Small intestine (tissue), 7 donors: Measurements from ENCODE around the gene FOXI1. TPM values are rescaled to one million over a fixed set of nuclear protein-coding genes. Genes with fewer than 3 reads are reported as not detected.

Experiments
- DNase-seq, 2 donors: peaks; one replicate each; pipeline versions ENCODE4 v3.0.0 to v3.0.0-alpha.2; 2013
- FAIRE-seq: peaks from 2 replicates; lab custom pipeline; 2012; peaks lifted over from hg19 to GRCh38; lab: Jason Lieb, UNC
- H3K27ac ChIP-seq, 3 donors: one replicate each; pipeline ENCODE4 v1.5.1; 2013; ENCODE audit warnings: low read length in 2 of 3, mild to moderate bottlenecking in 2 of 3, control low read depth in 1 of 3, inconsistent platforms in 1 of 3, low read depth in 1 of 3, moderate library complexity in 1 of 3
- H3K27me3 ChIP-seq, 3 donors: one replicate each; pipeline ENCODE4 v1.6.1; 2013; ENCODE audit warnings: low read length in 3 of 3, inconsistent platforms in 1 of 3; ENCODE audit not compliant: control insufficient read depth in 3 of 3, insufficient read depth in 3 of 3
- H3K36me3 ChIP-seq, 3 donors: one replicate each; pipeline ENCODE4 v1.6.1; 2013; ENCODE audit warnings: low read length in 3 of 3, inconsistent platforms in 1 of 3, low read depth in 1 of 3, mild to moderate bottlenecking in 1 of 3, moderate library complexity in 1 of 3; ENCODE audit not compliant: control insufficient read depth in 3 of 3, insufficient read depth in 2 of 3
- H3K4me1 ChIP-seq, 3 donors: one replicate each; pipeline ENCODE4 v1.6.1; 2013; ENCODE audit warnings: low read length in 2 of 3, inconsistent platforms in 1 of 3, low read depth in 1 of 3, mild to moderate bottlenecking in 1 of 3, moderate library complexity in 1 of 3; ENCODE audit not compliant: control insufficient read depth in 3 of 3, insufficient read depth in 2 of 3
- H3K4me3 ChIP-seq, 3 donors: one replicate each; pipeline ENCODE4 v1.5.1; 2013; ENCODE audit warnings: low read length in 3 of 3, control low read depth in 1 of 3, inconsistent platforms in 1 of 3, low read depth in 1 of 3, mild to moderate bottlenecking in 1 of 3, moderate library complexity in 1 of 3
- H3K9me3 ChIP-seq, 2 donors: one replicate each; pipeline ENCODE4 v1.6.1; 2013; ENCODE audit warnings: low read depth in 1 of 2, low read length in 1 of 2; ENCODE audit not compliant: control insufficient read depth in 2 of 2, insufficient read depth in 1 of 2
- WGBS, 3 donors: extraction: QIAGEN DNeasy Blood & Tissue Kit; methylation state at CpG; one replicate each; pipeline ENCODE4 v1.1.7; 2013; 5-methylcytosine and 5-hydroxymethylcytosine counted together
- polyA plus RNA-seq, 4 donors: library from polyadenylated mRNA; stranded (reverse) in 3 of 4; unstranded in 1 of 4; fragments of 200-250 nt in 3 of 4; fragments of 120-200 nt in 1 of 4; gene quantifications; one replicate each; pipeline versions ENCODE4 v1.2.1 to v1.2.3, GENCODE V29; 2013
- donor health status: healthy with polysubstance abuse.
- donor health status: control.
- donor health status: control.
- donor health status: Bipolar disorder and iron deficiency.
- donor health status: healthy.

The FOXI1 gene
- polyA plus RNA-seq, 4 donors: 0.03 to 0.09 TPM; not detected in 2

- Histone ChIP-seq H3K27ac (no peak overlapping the region), H3K9me3 (no peaks in the 10 kb centered on the region), H3K4me1 (no peaks in the 10 kb centered on the region), H3K27me3 (no peaks in the 10 kb centered on the region), H3K4me3 (no peak overlapping the region), H3K36me3 (no peaks in the 10 kb centered on the region)
- 50 to 77% (median 64%) methylated on average over 4 of the region's 4 CpGs for WGBS, 3 donors
- FAIRE-seq (no peak), DNase-seq (no peak)
Measured at GRCh38 chr5:170154297-170154696, 48.6 kb downstream of the FOXI1 start.

DNA sequence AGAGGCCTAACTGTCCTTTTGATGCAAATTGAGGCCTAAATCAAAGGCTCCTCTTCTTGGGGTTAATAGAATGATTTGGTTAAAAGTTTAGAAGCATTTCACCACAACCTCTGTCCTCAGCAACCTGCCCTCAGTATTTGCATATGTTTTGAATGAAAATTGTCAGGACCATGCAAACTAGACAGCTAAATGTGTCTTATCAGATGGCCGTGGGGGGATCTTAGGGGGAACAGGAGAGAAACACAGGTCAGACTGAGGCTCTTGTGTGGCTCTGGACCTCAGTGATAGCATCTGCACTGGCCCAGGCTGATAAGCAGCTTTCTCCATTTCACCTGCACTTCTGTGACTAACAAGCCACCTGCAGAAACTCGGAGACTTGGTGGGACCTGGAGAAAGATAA, 49.0 kb downstream of the FOXI1 start:
- WGBS, 3 donors: 15 to 64% (median 37%) methylated on average over 2 of the region's 2 CpGs
- Histone ChIP-seq H3K27me3 (no peaks in the 10 kb centered on the region), H3K4me1 (no peaks in the 10 kb centered on the region), H3K9me3 (no peaks in the 10 kb centered on the region), H3K4me3 (no peak overlapping the region), H3K36me3 (no peaks in the 10 kb centered on the region), H3K27ac (no peak overlapping the region)
- FAIRE-seq: no peak
- peak in 1 of 2 donors; percentile 3 for DNase-seq

DNA sequence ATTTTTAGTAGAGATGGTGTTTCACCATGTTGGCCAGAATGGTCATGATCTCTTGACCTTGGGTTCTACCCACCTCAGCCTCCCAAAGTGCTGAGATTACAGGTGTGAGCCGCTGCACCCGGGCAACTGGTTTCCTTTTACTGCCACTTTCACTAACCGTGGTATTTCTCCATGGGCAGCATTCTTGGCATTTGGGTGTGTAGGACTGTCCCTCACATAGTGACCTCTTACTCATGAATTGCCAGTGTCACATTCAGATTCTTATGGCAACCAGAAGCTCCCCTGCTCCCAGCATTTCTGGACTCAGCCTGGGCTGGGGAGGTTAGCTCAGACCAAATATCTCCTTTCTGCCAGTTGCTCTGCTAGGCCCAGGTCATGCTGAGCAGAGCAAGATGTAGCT, 50.1 kb downstream of the FOXI1 start:
- FAIRE-seq (no peak), DNase-seq (no peak)
- no peaks in the 10 kb centered on the region for H3K36me3 ChIP-seq
- H3K9me3 ChIP-seq: no peaks in the 10 kb centered on the region
- H3K4me3 ChIP-seq: no peak overlapping the region
- 75 to 90% (median 84%) methylated on average over 3 of the region's 3 CpGs for WGBS, 3 donors
- H3K4me1 ChIP-seq: no peaks in the 10 kb centered on the region
- H3K27me3 ChIP-seq: no peaks in the 10 kb centered on the region
- no peak overlapping the region for H3K27ac ChIP-seq

- 73 to 79% (median 74%) methylated on average over 5 of the region's 5 CpGs for WGBS, 3 donors
- Histone ChIP-seq H3K27me3 (no peaks in the 10 kb centered on the region), H3K9me3 (no peaks in the 10 kb centered on the region), H3K36me3 (no peaks in the 10 kb centered on the region), H3K27ac (no peak overlapping the region), H3K4me1 (no peaks in the 10 kb centered on the region), H3K4me3 (no peak overlapping the region)
- no peak for DNase-seq
- FAIRE-seq: no peak
Measured at GRCh38 chr5:170159101-170159698, 53.5 kb downstream of the FOXI1 start.

Other genes starting within 250 kb of the FOXI1 start
- under 1 TPM in 2 of 4 donors, not detected in 2; 0.01 to 0.03 TPM for gene INSYN2B, start 125.4 kb upstream of the FOXI1 start, polyA plus RNA-seq
- gene C5orf58, start 127.1 kb downstream of the FOXI1 start, polyA plus RNA-seq: under 1 TPM in 1 of 4 donors, not detected in 3; 0.69 TPM
- gene LCP2, start 191.9 kb downstream of the FOXI1 start, polyA plus RNA-seq: 10 to 100 TPM in 1 of 4 donors, 1 to 10 TPM in 3; 2.9 to 14.1 (median 7.8) TPM